GOT3 (cell line): ENCODE data around the gene PLPPR3.
A peak's percentile ranks its signal among the peaks of the same experiment; 100 is the strongest.

Source experiments
- DNase-seq: peaks from one replicate; lab custom pipeline; 2025; ENCODE audit warnings: mixed read lengths; lab: John Stamatoyannopoulos, UW

PLPPR3 gene

DNA sequence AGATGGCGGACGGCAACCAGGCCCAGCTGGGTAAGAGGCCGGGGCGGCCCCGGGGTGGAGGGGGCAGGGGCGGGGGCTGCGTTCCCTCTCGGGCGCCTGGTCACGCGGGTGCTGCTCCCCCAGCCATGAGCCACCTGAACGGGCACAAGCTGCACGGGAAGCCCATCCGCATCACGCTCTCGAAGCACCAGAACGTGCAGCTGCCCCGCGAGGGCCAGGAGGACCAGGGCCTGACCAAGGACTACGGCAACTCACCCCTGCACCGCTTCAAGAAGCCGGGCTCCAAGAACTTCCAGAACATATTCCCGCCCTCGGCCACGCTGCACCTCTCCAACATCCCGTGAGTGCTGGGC is 13.4 kb downstream of the PLPPR3 start:
- no peak for DNase-seq

DNA sequence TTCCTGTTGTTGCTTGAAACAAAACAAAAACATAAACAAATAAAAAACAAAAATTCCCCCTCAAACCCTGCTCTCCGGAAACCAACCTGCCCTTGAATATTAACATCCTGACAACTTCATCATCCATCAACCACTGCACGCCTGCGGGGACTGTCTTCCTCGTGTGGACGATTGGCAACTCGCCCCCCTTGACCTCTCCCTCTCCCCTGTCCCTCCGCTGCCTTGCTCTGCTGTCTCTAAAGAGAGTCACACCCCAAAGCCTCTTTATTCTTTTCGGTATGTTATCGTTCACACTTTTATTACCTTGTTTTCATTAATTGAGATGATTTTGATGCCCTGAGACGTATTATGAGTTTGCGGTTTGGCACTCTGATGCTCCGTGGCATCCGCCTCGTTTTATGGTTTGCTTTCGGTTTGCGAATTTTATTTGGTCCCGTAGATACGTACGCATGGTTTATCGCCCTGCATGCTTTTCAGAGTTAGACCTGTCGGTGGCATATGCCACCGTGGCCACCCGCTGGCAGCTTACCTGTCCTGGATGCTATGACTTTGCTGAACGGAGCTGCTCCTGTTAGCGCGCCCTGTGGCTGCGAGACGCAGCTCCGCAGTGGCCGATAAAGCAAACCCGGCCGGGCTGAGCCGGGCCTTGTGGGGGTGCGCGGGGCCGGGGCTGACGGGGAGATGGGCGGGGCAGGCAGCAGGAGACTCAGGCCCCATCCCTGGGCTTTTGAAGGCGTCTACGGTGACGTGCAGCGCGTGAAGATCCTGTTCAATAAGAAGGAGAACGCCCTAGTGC is 13.9 kb downstream of the PLPPR3 start:
- no peak for DNase-seq

DNA sequence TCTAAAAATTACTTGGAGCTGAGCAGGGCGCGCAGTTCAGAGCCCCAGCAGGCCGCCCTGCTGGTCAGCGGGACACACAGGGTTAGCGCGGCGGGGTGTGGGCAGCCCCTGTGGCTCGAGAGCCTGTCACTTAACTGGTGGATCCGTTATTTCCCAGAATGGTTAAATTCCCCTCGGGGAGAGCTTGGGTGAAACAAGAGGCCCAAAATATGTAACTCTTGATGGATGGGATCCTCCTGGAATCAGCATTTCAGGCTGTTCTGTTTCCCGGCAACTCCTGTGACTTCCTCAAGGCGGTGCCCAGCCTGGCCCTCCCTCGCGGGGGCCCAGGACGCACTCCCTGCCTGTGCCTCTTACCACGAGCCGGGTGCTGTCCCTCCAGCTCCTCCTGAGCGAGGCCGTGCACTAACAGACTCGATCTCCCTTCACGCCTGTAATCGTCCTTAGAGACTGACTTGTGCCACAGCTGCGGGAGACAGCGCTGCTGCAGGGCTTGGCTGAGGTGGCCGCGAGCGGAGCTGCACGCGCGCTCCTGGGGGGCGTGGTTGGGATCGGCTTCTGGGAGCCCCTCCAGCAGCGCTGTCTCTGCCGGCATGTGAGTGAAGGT is 14.8 kb downstream of the PLPPR3 start:
- DNase-seq, result no peak

DNA sequence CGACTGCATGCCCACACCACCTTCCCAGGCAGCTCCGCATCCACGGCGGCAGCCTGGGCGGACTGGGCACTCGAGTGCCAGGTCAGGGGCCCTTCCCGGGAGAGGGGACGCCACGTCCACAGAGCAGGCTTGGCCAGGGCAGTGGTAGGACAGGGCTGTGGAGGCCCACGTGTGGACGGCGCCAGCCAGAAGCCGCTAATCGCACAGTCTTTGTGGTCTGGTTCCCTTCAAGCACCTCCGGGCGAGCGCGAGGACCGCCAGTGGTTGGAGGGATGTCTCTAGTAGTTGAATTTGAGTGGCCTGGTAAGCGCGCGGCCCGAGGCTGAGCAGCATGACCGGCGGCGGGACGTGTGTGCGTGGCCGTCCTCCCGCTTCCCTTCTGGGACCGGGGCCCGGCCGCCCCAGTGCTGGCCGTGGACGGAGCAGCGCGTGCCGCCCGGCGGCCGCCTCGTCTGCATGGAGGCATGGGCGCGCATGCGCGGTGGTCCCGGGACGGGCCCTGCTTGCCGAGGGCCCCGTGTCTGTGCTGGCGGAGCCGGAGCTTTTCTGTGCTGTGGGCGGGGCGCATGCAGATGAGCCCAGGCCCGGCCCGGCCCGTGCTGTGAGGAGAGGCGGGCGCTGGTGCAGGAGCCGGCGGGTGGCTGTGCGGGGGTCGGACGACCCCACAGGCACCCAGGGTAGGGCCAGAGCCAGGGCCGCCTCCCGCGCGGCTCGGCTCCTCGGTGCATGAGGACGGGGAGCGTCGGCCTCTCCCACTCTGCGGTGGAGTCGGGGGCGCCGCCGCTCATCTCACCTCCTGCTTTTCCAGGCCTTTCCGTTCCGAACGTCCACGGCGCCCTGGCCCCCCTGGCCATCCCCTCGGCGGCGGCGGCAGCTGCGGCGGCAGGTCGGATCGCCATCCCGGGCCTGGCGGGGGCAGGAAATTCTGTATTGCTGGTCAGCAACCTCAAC is 15.9 kb downstream of the PLPPR3 start:
- no peak for DNase-seq

DNA sequence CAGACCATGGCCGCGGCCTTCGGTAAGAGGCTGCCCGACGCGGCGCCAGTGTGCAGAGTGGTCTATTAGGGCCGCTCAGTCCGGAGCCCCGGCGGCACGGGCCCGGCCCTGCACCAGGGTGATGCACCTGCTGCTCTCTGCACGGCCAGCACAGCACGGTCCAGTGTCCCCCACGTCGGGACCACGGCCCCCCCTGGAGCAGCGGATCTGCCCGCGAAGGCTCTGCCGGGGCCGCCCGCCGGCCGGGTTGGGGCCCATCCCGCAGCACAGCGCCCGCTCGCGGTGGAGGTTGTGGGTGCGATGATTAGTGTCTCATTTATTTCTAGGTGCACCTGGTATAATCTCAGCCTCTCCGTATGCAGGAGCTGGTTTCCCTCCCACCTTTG is 16.6 kb downstream of the PLPPR3 start:
- no peak for DNase-seq

DNA sequence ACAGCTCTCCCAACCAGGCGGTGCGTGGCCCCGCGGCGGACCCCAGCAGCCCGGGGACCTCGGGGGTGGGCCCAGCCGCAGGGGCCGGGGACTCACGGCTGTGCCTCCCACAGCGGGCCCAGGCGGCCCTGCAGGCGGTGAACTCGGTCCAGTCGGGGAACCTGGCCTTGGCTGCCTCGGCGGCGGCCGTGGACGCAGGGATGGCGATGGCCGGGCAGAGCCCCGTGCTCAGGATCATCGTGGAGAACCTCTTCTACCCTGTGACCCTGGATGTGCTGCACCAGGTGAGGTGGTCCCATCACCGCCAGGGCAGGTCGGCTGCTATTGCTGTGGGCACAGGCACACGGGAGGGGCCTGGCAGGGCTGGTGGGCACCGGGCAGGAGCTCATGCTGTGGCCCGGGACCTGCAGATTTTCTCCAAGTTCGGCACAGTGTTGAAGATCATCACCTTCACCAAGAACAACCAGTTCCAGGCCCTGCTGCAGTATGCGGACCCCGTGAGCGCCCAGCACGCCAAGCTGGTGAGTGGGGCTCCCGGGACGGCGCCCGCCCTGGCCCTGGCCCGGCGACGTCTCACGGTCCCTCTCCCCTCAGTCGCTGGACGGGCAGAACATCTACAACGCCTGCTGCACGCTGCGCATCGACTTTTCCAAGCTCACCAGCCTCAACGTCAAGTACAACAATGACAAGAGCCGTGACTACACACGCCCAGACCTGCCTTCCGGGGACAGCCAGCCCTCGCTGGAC is 17.2 kb downstream of the PLPPR3 start:
- DNase-seq, result no peak

DNA sequence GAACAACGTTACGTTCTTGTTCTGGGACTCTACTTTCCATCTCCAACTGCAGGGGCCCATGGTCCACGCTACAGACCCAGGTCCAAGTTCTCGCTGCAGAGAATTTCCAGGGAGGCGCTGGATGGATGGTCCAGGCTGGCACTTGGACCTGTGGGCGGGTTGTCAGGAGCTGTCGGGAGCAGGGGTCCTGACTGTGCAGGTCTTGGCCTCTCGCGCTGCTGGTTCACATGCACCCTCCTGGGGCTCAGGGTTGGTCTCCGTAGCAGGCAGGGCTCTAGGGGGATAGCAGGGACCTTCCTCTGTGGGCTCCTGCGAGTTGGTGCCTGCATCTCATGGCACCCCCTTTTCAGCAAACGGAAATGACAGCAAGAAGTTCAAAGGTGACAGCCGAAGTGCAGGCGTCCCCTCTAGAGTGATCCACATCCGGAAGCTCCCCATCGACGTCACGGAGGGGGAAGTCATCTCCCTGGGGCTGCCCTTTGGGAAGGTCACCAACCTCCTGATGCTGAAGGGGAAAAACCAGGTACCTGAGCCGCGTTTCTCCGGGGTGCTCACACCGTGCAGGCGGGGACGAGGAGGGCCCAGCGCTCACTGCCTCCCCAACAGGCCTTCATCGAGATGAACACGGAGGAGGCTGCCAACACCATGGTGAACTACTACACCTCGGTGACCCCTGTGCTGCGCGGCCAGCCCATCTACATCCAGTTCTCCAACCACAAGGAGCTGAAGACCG is 17.9 kb downstream of the PLPPR3 start:
- no peak for DNase-seq

DNA sequence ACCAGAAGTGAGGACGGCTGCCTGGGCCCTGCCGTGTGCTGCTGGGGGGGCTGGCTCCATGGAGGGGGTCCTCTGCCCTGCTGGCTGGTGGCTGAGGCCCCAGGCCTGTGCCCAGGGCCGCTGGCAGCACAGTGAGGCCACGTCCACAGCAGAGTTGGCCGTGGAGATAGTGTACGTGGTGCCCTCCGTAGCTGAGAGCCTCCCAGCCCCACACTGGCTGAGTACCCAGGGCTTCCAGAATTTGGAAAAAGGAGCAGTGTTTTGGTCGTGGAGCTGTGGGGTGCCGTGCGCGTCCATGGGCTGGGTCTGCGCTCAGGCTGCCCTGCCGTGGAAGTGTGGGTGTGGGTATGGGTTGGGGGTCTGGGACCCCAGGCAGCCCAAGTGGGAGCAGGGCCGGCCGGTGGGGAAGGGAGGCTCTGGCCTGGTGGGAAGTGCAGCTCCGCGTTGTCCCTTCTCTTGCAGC is 18.6 kb downstream of the PLPPR3 start:
- DNase-seq, result no peak

DNA sequence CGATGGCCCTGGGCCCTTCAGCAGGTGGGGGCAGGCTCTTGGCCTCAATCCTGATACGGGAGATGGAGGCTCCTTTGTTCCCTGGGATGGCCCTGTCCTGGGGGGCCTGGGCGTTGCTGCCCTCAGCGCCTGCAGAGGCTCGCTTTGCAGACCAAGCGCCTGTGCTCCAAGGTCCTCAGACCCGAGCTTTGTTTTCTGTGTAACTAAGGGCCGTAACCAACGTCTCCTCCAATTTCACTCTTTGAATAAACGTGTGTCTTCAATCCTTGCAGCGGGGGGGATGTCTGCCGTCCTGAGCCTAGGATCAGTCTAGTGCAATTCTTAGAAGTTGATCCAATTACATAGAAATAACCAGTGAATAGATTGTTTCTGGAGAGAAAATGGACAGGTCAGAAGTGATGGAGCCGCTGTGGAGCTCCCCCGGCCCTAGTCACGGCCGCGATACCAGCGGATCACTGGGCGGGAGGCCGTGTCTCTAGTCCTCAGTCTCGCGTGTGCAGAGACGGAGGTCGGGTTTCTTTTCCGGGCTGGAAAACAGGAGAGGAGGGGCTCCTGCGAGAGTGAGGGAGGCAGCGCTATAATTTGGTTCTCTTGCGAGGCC is 19.2 kb downstream of the PLPPR3 start:
- no peak for DNase-seq

DNA sequence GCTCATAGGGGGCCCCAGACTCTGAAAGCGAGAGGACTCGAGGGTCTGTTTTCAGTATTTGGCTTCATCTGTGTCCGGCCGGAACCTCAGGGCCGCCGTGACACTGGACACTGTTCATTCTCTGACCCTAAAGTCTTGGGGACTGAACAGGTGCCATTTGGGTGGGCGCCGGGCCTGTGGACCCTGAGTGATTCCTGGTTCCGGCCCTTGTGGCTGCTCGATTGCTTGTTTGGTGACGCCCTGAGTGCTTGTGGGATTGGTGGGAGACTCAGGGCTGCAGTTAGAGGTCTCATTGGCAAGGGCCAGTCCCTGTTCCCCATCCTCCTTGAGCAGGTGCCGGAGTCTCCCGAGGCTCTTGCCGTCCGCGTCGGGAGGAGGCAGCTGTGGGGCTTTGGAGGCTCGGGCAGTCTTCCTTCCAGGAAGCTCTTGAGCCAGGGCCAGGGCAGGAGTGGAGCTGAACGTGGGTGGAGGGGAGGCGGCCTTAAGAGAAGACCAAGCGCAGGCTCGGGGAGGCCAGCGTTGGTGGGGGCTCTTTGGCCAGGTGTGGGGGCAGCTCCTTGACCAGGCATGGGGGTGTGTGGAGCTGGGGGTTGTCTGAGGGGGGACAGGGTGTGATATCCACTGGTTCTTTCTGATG is 19.8 kb downstream of the PLPPR3 start:
- DNase-seq, result no peak

DNA sequence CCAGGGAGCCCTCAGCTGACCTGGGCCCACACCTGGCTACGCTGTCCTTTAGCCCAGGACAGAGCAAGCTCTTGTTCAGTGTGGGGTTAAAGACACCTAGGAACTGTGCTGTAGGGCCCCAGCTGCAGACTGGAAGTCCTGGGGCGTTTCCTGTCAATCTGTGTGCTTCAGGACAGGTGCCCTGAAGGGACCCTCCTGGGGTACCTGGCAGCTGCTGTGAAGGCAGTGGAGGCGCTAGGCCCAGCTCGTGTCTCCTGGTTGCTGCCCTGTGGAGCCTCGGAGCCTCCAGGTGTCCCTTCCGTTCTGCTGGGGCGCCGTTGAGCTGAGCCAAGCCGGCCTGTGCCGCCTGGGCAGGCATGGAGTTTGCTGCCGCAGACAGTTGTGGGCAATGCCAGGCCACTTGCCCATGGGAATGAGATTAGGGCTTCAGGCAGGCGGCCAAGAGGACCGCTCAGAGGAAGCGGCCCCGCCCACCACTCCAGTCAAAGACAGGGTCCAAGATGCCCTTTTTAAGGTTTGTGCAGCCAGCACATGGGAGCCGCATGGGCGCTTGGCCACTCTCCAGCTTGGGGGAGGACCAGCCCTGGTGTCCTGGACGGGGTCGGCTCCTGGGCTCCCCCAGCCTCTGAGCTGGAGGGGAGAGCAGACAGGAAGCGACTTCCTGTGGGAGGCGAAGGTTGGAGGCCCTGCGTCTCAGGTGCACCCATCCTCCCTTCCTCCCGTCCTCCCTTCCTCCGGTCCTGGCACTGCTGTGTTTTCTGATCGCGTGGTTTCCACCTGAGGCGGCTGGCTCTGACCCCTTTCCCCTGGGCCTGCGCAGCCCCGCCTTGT is 20.5 kb downstream of the PLPPR3 start:
- DNase-seq, result no peak

DNA sequence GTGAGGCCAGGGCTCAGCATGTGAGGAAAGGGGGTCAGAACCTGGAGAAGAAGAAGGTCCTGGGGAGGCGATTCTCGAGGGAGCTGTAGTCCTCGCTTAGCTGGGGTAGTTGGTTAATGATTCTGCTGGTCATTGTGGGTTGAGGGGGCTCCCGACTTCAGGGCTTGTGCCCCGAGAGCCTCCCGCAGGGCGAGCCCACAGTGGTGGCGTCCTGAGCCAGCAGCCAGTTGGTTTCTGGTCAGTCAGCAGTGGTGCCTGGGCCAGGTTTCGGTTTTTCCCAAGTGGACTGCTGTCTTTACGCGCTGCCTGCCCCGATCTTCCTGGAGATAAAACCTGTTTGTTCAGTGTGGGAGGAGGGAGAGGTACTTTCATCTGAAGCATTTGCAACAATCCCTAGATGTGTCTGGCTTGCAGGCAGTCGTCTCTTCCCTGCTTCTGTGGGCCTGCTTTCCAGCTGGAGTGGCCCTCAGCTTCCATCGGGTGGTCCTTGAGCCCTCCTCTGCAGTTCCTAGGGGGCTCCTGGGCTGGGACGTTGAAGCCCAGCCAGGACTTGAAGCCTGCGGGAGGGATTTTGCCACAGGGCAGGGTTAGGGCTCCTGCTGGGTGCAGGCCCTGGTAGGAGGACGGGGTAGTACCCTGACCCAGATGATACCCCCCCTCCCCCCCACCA is 21.3 kb downstream of the PLPPR3 start:
- no peak for DNase-seq

DNA sequence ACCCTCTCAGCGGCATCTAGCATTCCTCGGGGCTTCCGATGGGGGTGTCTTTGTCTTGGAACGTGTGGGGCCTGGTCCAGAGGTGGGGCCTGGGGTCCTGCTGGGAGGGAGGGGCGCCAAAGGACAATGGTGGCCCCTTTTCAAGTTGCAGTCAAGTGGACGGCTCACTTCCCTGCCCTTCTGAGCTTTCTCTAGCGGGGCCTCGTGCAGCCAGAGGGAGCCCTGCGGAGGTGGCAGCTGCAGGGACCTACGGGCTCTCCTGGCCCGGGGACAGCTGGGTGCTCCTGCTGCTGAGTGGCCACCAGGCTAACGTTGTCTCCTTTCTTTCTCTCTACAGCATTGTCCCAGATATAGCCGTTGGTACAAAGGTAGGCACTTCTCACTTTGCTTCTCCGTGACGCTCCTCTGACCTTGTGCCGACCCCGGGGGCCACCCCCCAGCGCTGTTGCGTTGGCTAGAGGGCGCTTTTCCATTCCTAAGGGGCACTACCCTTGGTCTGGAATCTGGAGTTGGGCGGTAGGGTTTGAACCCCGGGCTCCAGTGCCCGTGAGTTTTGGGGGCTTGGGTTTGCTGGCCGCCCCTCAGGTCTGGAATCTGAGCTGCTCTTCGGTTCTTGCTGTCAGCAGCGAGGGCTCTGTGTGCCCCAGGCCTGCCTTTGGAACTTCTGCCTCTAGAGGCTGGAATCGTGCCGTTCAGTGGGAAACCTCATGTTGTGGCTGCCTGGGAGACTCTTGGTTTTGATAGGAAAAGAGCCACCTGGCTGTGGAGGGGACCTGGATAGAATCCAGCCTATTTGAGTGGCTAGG is 22.5 kb downstream of the PLPPR3 start:
- DNase-seq, result no peak

DNA sequence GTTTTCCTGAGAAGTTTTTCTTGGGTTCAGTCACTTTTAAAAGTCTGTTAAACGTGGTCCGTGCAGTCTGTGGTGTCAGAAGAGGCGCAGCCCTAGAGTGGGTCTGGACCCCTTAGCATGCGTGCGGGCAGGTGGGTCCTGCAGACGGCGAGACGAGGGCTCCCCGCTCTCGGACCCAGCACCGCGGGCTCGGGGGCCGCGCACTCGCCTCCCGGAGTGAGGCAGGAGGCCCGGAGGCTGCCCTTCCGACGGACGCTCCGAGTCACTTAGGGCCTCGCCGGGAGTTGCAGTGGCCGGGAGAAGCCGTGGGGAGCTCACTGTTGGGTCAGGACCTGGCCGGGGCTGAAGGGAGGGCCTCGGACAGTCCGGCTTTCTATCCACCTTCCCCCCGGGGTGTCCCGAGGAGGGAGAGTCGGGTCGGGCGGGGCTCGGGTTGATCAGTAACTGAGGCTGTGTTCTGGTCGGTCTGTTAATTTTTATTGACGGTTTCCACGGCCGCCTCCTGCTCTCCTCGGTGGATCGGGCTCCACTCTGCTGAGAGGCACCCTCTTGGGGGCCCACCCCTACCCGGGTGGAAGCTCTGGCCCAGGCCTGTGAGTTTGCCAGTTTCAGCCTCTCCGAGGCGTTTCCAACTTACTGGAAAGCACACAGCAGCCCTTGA is 23.2 kb downstream of the PLPPR3 start:
- no peak for DNase-seq

DNA sequence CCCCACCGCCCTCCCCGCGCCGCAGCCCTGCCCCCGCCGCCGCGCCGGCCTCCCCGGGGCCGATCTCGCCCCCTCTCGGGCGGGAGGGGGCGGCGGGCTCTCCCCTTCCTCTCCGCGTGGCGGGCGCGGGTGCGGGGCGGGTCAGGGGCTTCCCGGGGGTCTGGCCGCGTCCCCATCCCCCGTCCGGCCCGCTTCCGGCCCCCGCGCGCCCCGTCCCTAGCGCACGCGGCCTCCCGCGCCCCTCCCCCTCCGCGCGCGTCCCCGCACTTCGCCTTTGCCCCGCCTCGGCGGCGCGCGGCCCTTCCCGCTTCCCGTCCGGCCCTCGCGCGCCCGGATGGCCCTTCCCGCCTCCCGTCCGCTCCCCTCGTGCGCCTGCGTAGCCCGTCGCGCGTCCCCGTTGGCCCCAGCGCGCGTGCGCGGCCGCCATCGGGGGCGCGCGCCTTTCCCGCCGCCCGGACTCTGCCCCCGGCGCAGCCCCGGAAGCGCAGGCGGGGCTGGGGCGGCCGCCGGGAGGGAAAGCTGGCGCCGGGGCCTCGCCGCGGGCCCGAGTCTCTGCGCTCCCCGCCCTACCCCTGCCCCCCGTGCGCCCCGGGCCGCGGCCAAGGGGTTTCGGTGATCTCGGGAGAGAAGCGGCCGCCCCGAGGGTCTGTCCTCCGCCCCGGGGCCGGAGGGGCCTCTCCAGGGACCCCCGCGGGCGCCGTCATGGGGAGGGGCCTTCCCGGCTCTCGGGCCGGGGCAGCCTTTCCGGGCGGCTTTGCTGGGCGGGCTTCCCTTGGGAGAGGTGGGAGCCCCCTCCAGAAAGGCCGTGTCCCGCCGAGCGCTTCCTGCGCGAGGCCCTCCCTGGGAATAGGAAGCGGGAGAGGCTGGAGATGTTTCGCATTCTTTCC is 24.0 kb downstream of the PLPPR3 start:
- peak; percentile 41 for DNase-seq
